HG03097 (cell line): Measurements from ENCODE around the gene BAD.

ENCODE experiments used
- ATAC-seq: cut with Tn5 transposase; IDR thresholded peaks from one replicate; pipeline ENCODE4 v1.9.1; 2021; ENCODE audit not compliant: unreplicated experiment, low FRiP score

Gene BAD

GRCh38 chr11:64261556-64262080 lies 22.8 kb downstream of the BAD start:
- ATAC-seq: no peak

- ATAC-seq: no peak
Measured at GRCh38 chr11:64260147-64260708, 24.2 kb downstream of the BAD start.

GRCh38 chr11:64259533-64260067 lies 24.9 kb downstream of the BAD start:
- no peak for ATAC-seq

- ATAC-seq: no peak
Measured at GRCh38 chr11:64258946-64259532, 25.4 kb downstream of the BAD start.

- ATAC-seq: no peak
Measured at GRCh38 chr11:64258356-64258755, 26.1 kb downstream of the BAD start.

- no peak for ATAC-seq
Measured at GRCh38 chr11:64256300-64256699, 28.2 kb downstream of the BAD start.

GRCh38 chr11:64255135-64256128 lies 29.0 kb downstream of the BAD start:
- ATAC-seq: no peak

GRCh38 chr11:64254326-64254725 lies 30.1 kb downstream of the BAD start:
- no peak for ATAC-seq

GRCh38 chr11:64253481-64253880 lies 31.0 kb downstream of the BAD start:
- no peak for ATAC-seq

GRCh38 chr11:64253043-64253442 lies 31.4 kb downstream of the BAD start:
- ATAC-seq: no peak

GRCh38 chr11:64252003-64252872 lies 32.2 kb downstream of the BAD start:
- ATAC-seq: no peak

GRCh38 chr11:64251753-64252002 lies 32.8 kb downstream of the BAD start:
- no peak for ATAC-seq

- no peak for ATAC-seq
Measured at GRCh38 chr11:64251016-64251752, 33.3 kb downstream of the BAD start, which contains the start of gene PLCB3. TSS of gene PLCB3 (plus strand) at chr11:64251530. CDS start at chr11:64251650, 120 bp downstream.

GRCh38 chr11:64250415-64251015 lies 34.0 kb downstream of the BAD start:
- ATAC-seq: no peak

GRCh38 chr11:64249563-64250414 lies 34.7 kb downstream of the BAD start:
- no peak for ATAC-seq

- no peak for ATAC-seq
Measured at GRCh38 chr11:64249038-64249437, 35.4 kb downstream of the BAD start.

GRCh38 chr11:64248578-64248977 lies 35.9 kb downstream of the BAD start:
- no peak for ATAC-seq
